K562 (cell line): ENCODE measurements around the gene PM20D1. TPM values are rescaled to one million over a fixed set of nuclear protein-coding genes. Genes with fewer than 3 reads are reported as not detected.

Experiments
- ATAC-seq: fragments of 200-7000 bp; cut with Tn5 transposase; 3 replicates; pipeline ENCODE4 v1.9.1; 2020; ENCODE audit warnings: moderate library complexity
- BruUV-seq: library from RNA; stranded (reverse); fragments of 400-500 nt; replicated peaks from 2 replicates; lab custom pipeline; 2021; lab: Mats Ljungman, UMichigan
- CTCF ChIA-PET: fragments of 300-600 bp; formaldehyde crosslinking; extraction: SDS; loops from one replicate; lab custom pipeline; 2021; ENCODE audit warnings: low intra/inter-chr PET ratio; lab: Yijun Ruan, JAX
- POLR2A ChIA-PET: fragments of 300-600, 350-650 bp; sonication (Branson Sonifier 250); formaldehyde crosslinking; extraction: SDS; loops from one replicate; lab custom pipeline; 2021; ENCODE audit warnings: antibody characterized with exemption, inconsistent platforms; lab: Yijun Ruan, JAX
- DNase-seq, 4 experiments: peaks; one replicate each; pipeline versions ENCODE4 v3.0.0 to v3.0.0-alpha.2; 2011 to 2018; ENCODE audit warnings: low spot score in 3 of 4, mixed read lengths in 3 of 4; ENCODE audit errors: extremely low read depth in 1 of 4
- FAIRE-seq: peaks from 2 replicates; lab custom pipeline; 2011; peaks lifted over from hg19 to GRCh38; lab: Jason Lieb, UNC
- H2AFZ ChIP-seq: 2 replicates; pipeline ENCODE4 v1.6.0; 2011; ENCODE audit warnings: low read depth, low read length, control low read depth, inconsistent platforms
- H3K27ac ChIP-seq: fragments of 200-600 bp; 3 replicates; pipeline ENCODE4 v1.8.0; 2011; ENCODE audit warnings: low read depth, mild to moderate bottlenecking, control low read depth, inconsistent platforms, low read length, moderate library complexity, mixed read lengths; ENCODE audit errors: extremely low read depth
- H3K27me3 ChIP-seq, 2 experiments: fragments of 300-600 bp in 1 of 2; 2 replicates in 1 of 2; 3 replicates in 1 of 2; pipeline versions ENCODE4 v1.6.0 to v1.8.0; 2011; ENCODE audit warnings: inconsistent platforms in 2 of 2, low read length in 2 of 2, mild to moderate bottlenecking in 1 of 2, mixed read lengths in 1 of 2, moderate library complexity in 1 of 2; ENCODE audit not compliant: control insufficient read depth in 2 of 2, insufficient read depth in 2 of 2
- H3K36me3 ChIP-seq: fragments of 300-600 bp; 3 replicates; pipeline ENCODE4 v1.8.0; 2011; ENCODE audit warnings: mild to moderate bottlenecking, low read length, inconsistent platforms; ENCODE audit not compliant: control insufficient read depth, insufficient read depth
- H3K4me1 ChIP-seq, 2 experiments: fragments of 200-600 bp in 1 of 2; replicated peaks in 1 of 2; 2 replicates in 1 of 2; 3 replicates in 1 of 2; pipeline versions ENCODE4 v1.5.1 to v1.8.0; 2011; ENCODE audit warnings: inconsistent platforms in 2 of 2, low read length in 2 of 2, mild to moderate bottlenecking in 1 of 2, mixed read lengths in 1 of 2, moderate library complexity in 1 of 2; ENCODE audit not compliant: control insufficient read depth in 2 of 2, insufficient read depth in 2 of 2
- H3K4me2 ChIP-seq: 2 replicates; pipeline ENCODE4 v1.6.1; 2011; ENCODE audit warnings: low read length, control low read depth, inconsistent platforms, mixed read lengths; ENCODE audit not compliant: insufficient read depth
- H3K4me3 ChIP-seq: fragments of 200-600 bp; sonication (generic), shearing (Covaris generic); 2 replicates; pipeline ENCODE4 v1.5.1; 2016; ENCODE audit warnings: control low read depth, inconsistent platforms
- H3K79me2 ChIP-seq: fragments of 200-600 bp; 3 replicates; pipeline ENCODE4 v1.8.0; 2011; ENCODE audit warnings: low read length, inconsistent platforms; ENCODE audit not compliant: control insufficient read depth, insufficient read depth
- H3K9ac ChIP-seq, 2 experiments: 2 replicates each; pipeline versions ENCODE4 v1.6.0 to v1.6.1; 2011; ENCODE audit warnings: low read depth in 2 of 2, low read length in 2 of 2, control low read depth in 1 of 2, inconsistent platforms in 1 of 2, mild to moderate bottlenecking in 1 of 2, mixed read lengths in 1 of 2; ENCODE audit not compliant: insufficient read depth in 1 of 2
- H3K9me1 ChIP-seq: one replicate; pipeline ENCODE4 v1.6.0; 2011; ENCODE audit warnings: inconsistent platforms, mild to moderate bottlenecking, low read length, moderate library complexity; ENCODE audit not compliant: control insufficient read depth, insufficient read depth
- H3K9me3 ChIP-seq: replicated peaks from 2 replicates; pipeline ENCODE4 v1.5.1; 2011; ENCODE audit warnings: low read depth, low read length, inconsistent platforms; ENCODE audit not compliant: control insufficient read depth, insufficient read depth
- H4K20me1 ChIP-seq: replicated peaks from 2 replicates; pipeline ENCODE4 v1.6.1; 2011; ENCODE audit warnings: low read length, inconsistent platforms, mixed read lengths; ENCODE audit not compliant: control insufficient read depth, insufficient read depth
- ARID1B ChIP-seq: fragments of 450-650 bp; IDR thresholded peaks from 2 replicates; pipeline ENCODE4 v1.6.1; 2016; ENCODE audit warnings: antibody characterized with exemption, mild to moderate bottlenecking, inconsistent platforms
- ARNT ChIP-seq, 2 experiments: fragments of 450-650 bp; IDR thresholded peaks; 2 replicates each; pipeline ENCODE4 v1.6.1; 2016; ENCODE audit warnings: mild to moderate bottlenecking in 1 of 2
- CBFA2T3 ChIP-seq: fragments of 450-650 bp; IDR thresholded peaks from 2 replicates; pipeline ENCODE4 v1.6.1; 2017
- FOXA3 ChIP-seq, 2 experiments: fragments of 450-650 bp in 1 of 2; sonication (generic) in 1 of 2; formaldehyde crosslinking; IDR thresholded peaks in 1 of 2; conservative IDR thresholded peaks in 1 of 2; 2 replicates each; pipeline versions ENCODE4 v1.4.0 to v1.8.0; 2020 to 2022; ENCODE audit warnings: mild to moderate bottlenecking in 2 of 2, missing genetic modification reagents in 1 of 2
- MLLT1 ChIP-seq, 2 experiments: fragments of 450-650 bp; IDR thresholded peaks; 2 replicates each; pipeline ENCODE4 v1.6.1; 2016
- MYNN ChIP-seq, 2 experiments: sonication (generic); formaldehyde crosslinking in 1 of 2; IDR thresholded peaks; 2 replicates each; pipeline versions ENCODE4 v1.5.0 to v1.6.1; 2016 to 2020; ENCODE audit warnings: antibody characterized with exemption in 1 of 2, missing genetic modification reagents in 1 of 2
- NRF1 ChIP-seq, 2 experiments: fragments of 450-650 bp; IDR thresholded peaks in 1 of 2; conservative IDR thresholded peaks in 1 of 2; 2 replicates each; pipeline ENCODE4 v1.6.1; 2014; ENCODE audit warnings: mild to moderate bottlenecking in 2 of 2
- PCBP1 ChIP-seq: fragments of 200-400 bp; formaldehyde crosslinking; IDR thresholded peaks from 2 replicates; pipeline ENCODE4 v1.6.1; 2018; ENCODE audit warnings: mild to moderate bottlenecking, low read depth, low read length; ENCODE audit not compliant: poor library complexity, severe bottlenecking
- POU5F1 ChIP-seq: fragments of 150-350 bp; IDR thresholded peaks from 2 replicates; pipeline ENCODE4 v1.6.1; 2014; ENCODE audit warnings: borderline replicate concordance, low read length, low read depth, mild to moderate bottlenecking; ENCODE audit not compliant: partially characterized antibody
- PTBP1 ChIP-seq: fragments of 200-400 bp; formaldehyde crosslinking; IDR thresholded peaks from 2 replicates; pipeline ENCODE4 v1.6.1; 2017; ENCODE audit warnings: low read depth, low read length
- SAP30 ChIP-seq: fragments of 200-600 bp; sonication (generic); IDR thresholded peaks from 2 replicates; pipeline ENCODE4 v1.6.1; 2012; ENCODE audit warnings: borderline replicate concordance, low read depth, mild to moderate bottlenecking, moderate library complexity, low read length, control low read depth, inconsistent platforms; ENCODE audit not compliant: insufficient read depth, poor library complexity, severe bottlenecking
- SIN3A ChIP-seq, 2 experiments: fragments of 150-350 bp in 1 of 2; IDR thresholded peaks; 2 replicates each; pipeline ENCODE4 v1.6.1; 2011 to 2016; ENCODE audit warnings: borderline replicate concordance in 2 of 2, low read depth in 2 of 2, low read length in 2 of 2, mild to moderate bottlenecking in 2 of 2, moderate library complexity in 2 of 2; ENCODE audit not compliant: control insufficient read depth in 1 of 2
- STAT5A ChIP-seq: IDR thresholded peaks from 2 replicates; pipeline ENCODE4 v1.6.1; 2012; ENCODE audit warnings: low read length, inconsistent platforms, borderline replicate concordance
- TAL1 ChIP-seq: fragments of 450-650 bp; IDR thresholded peaks from 2 replicates; pipeline ENCODE4 v1.6.1; 2016; ENCODE audit warnings: mild to moderate bottlenecking
- TEAD4 ChIP-seq, 2 experiments: sonication (generic) in 1 of 2; formaldehyde crosslinking in 1 of 2; IDR thresholded peaks; 2 replicates each; pipeline versions ENCODE4 v1.6.1 to v1.8.0; 2012 to 2022; ENCODE audit warnings: borderline replicate concordance in 1 of 2, inconsistent platforms in 1 of 2, low read length in 1 of 2, mild to moderate bottlenecking in 1 of 2, missing genetic modification reagents in 1 of 2
- TFAP4 ChIP-seq: sonication (generic); formaldehyde crosslinking; IDR thresholded peaks from 2 replicates; pipeline ENCODE4 v1.8.0; 2022; ENCODE audit warnings: missing genetic modification reagents, mild to moderate bottlenecking, moderate library complexity, borderline replicate concordance
- U2AF2 ChIP-seq: fragments of 200-400 bp; formaldehyde crosslinking; optimal IDR thresholded peaks from 2 replicates; pipeline ENCODE3; 2017; ENCODE audit warnings: low read depth, mild to moderate bottlenecking, low read length
- ZNF121 ChIP-seq: sonication (generic); formaldehyde crosslinking; conservative IDR thresholded peaks from 2 replicates; pipeline ENCODE4 v1.8.0; 2022; ENCODE audit warnings: missing genetic modification reagents
- ZNF347 ChIP-seq: fragments of 450-650 bp; formaldehyde crosslinking; IDR thresholded peaks from 2 replicates; pipeline ENCODE4 v1.4.0; 2020; ENCODE audit warnings: low read depth, mild to moderate bottlenecking, moderate library complexity
- WGBS: fragments of 100-300 bp; shearing (Covaris generic); methylation state at CpG from one replicate; pipeline ENCODE4 v1.1.6; 2016; ENCODE audit warnings: low coverage, mixed read lengths; ENCODE audit not compliant: insufficient coverage; ENCODE audit errors: missing lambda C conversion rate; 5-methylcytosine and 5-hydroxymethylcytosine counted together
- in situ Hi-C: fragments of 300-500 bp; cut with MboI; formaldehyde crosslinking; loops from 4 replicates; pipeline ENCODE4 v1.15.0; 2018; ENCODE audit warnings: inconsistent platforms, mixed read lengths
- intact Hi-C: fragments of 100-400 bp; cut with micrococcal nuclease; formaldehyde crosslinking; loops from 2 replicates; pipeline ENCODE4 v1.14.2; 2022
- polyA plus RNA-seq, 8 experiments: library from polyadenylated mRNA; depleted of rRNA in 4 of 8; stranded (reverse) in 5 of 8; unstranded in 3 of 8; fragments of >200 nt; fragmentation: Nextera tagmentation in 2 of 8; fragmentation: Illumina TruSeq in 1 of 8; extraction: Ambion mirVana in 2 of 8; extraction: Trizol in 1 of 8; gene quantifications; 2 replicates each; pipeline versions ENCODE4 v1.2.1 to v1.2.3, GENCODE V29; 2011 to 2014; ENCODE audit warnings: inconsistent platforms in 1 of 8, missing spikeins in 1 of 8
- total RNA-seq, 7 experiments: library from RNA; depleted of rRNA in 6 of 7; stranded (reverse); fragments of >200 nt in 6 of 7; fragmentation: Illumina TruSeq in 2 of 7; extraction: Trizol in 2 of 7; gene quantifications; 2 replicates each; pipeline versions ENCODE4 v1.2.1 to v1.2.3, GENCODE V29; 2011 to 2021; ENCODE audit warnings: low replicate concordance in 1 of 7

The PM20D1 gene
- total and polyA plus RNA-seq, 9 of the 15 experiments (the other 6 are each of a cell fraction or from before 2014, with no cell fraction given) = not detected

- H4K20me1 ChIP-seq = peaks cover 19% of the 10 kb centered on the region; the same call in 1 of the 2 replicates
- intact Hi-C loops = loop anchor here (2.0 to 5.0 kb wide), 2 partner anchors 21 to 96 kb away; no protein-coding TSS in a partner anchor
- BruUV-seq = no TSS peak
- DNase-seq = peak; percentile 59 to 88 (median 71)
- H2AFZ ChIP-seq = no peak overlapping the region; the same call in 1 of the 2 replicates
- H3K79me2 ChIP-seq = peaks cover 40% of the 10 kb centered on the region
- no peaks in the 10 kb centered on the region for H3K9me3 ChIP-seq
- no peaks in the 10 kb centered on the region for H3K27me3 ChIP-seq
- CTCF ChIA-PET = interaction anchor here (0.6 to 0.8 kb wide), 2 partner anchors 19 to 295 kb away, joined by 3 to 4 read pairs; no protein-coding TSS in a partner anchor
- peak; percentile 93 for FAIRE-seq
- 0% methylated on average over 5 of the region's 5 CpGs for WGBS
- H3K4me2 ChIP-seq = peak overlapping the region; percentile 94
- H3K27ac ChIP-seq = peak overlapping the region; percentile 40
- H3K4me1 ChIP-seq = peaks cover 32 to 41% of the 10 kb centered on the region in 2 experiments; a peak in 4 of 5 replicates
- peak; percentile 69 for ATAC-seq
- POLR2A ChIA-PET = interaction anchor here (0.5 to 2.7 kb wide), 13 partner anchors 10 to 742 kb away, joined by 3 to 15 read pairs (median 3); no protein-coding TSS in a partner anchor
- H3K36me3 ChIP-seq = peaks cover 22% of the 10 kb centered on the region; the same call in 2 of the 3 replicates
- no peaks in the 10 kb centered on the region for H3K9me1 ChIP-seq
- H3K9ac ChIP-seq = peak overlapping the region; percentile 60 to 93; a peak in 3 of 4 replicates
- in situ Hi-C loops = no loop called here
- H3K4me3 ChIP-seq = peak overlapping the region; percentile 85
- TF ChIP-seq TEAD4 (IDR thresholded peaks at IDR 0.05; ENCODE audit: low read length) = peak; percentile 88
- TF ChIP-seq TEAD4 (CRISPR knock-in tag; IDR thresholded peaks at IDR 0.05; ENCODE audit: borderline replicate concordance) = no peak
- no peak for TF ChIP-seq ZNF347 (CRISPR knock-in tag)
- 0 out of 4 replicates have a peak, but pooled peaks of 1 of the 2 experiments have one; percentile 51 for TF ChIP-seq SIN3A (IDR thresholded peaks at IDR 0.05; ENCODE audit: borderline replicate concordance in 2 of 2, control insufficient read depth in 1 of 2, low read depth in 2 of 2, low read length in 2 of 2)
- TF ChIP-seq MLLT1 (IDR thresholded peaks at IDR 0.05) = peak in 1 of 2 experiments; percentile 68; a peak in 2 of 4 replicates
- peak in 1 of 2 experiments; percentile 25; a peak in 1 of 4 replicates for TF ChIP-seq NRF1 (conservative IDR thresholded peaks at IDR 0.05 in 1 of 2, IDR thresholded peaks at IDR 0.05 in 1 of 2)
- peak; percentile 84 for TF ChIP-seq ARID1B
- peak; percentile 72 for TF ChIP-seq TAL1
- peak; percentile 90 for TF ChIP-seq CBFA2T3
- TF ChIP-seq STAT5A = peak; percentile 61
- TF ChIP-seq SAP30 = no peak
- TF ChIP-seq ZNF121 = no peak
- peak in 1 of 2 experiments; percentile 66; a peak in 2 of 4 replicates for TF ChIP-seq ARNT (IDR thresholded peaks at IDR 0.05)
- TF ChIP-seq PTBP1 = no peak
- TF ChIP-seq TFAP4 (CRISPR knock-in tag) = peak; percentile 85; the same call in 1 of the 2 replicates
- TF ChIP-seq MYNN (IDR thresholded peaks at IDR 0.05) = no peak
- no peak for TF ChIP-seq MYNN (CRISPR knock-in tag; IDR thresholded peaks at IDR 0.05)
- TF ChIP-seq POU5F1 = no peak
- TF ChIP-seq PCBP1 = no peak
- TF ChIP-seq FOXA3 (CRISPR knock-in tag; conservative IDR thresholded peaks at IDR 0.05 in 1 of 2, IDR thresholded peaks at IDR 0.05 in 1 of 2) = 0 out of 4 replicates have a peak, but pooled peaks of 1 of the 2 experiments have one; percentile 32
- TF ChIP-seq U2AF2 = no peak
Observed at GRCh38 chr1:205811660-205812059, 38.3 kb downstream of the PM20D1 start.
